ENCODE results near the gene KL.

Gene KL

GRCh38 chr13:33000365-33000764 is 15.9 kb upstream of the KL start:
- H3K4me3 ChIP-seq (ENCODE audit: low read depth, low read length): no peak overlapping the region
- no peak overlapping the region for H3K27ac ChIP-seq (ENCODE audit: extremely low read depth, low read depth, low read length)
- H3K4me1 ChIP-seq (ENCODE audit: control insufficient read depth, insufficient read depth, low read length): no peaks in the 10 kb centered on the region
- H3K9me3 ChIP-seq (ENCODE audit: control insufficient read depth, insufficient read depth, low read depth, low read length): no peaks in the 10 kb centered on the region
- TF ChIP-seq ZNF654 (tag by site-specific recombination; IDR thresholded peaks at IDR 0.05; ENCODE audit: low read depth) (no peak), TCF7L2 (IDR thresholded peaks at IDR 0.05; ENCODE audit: borderline replicate concordance, low read depth, low read length) (no peak), INSM2 (tag by site-specific recombination; IDR thresholded peaks at IDR 0.05) (no peak), KLF7 (tag by site-specific recombination; IDR thresholded peaks at IDR 0.05; ENCODE audit: borderline replicate concordance) (no peak)
- TF ChIP-seq, protein P1, sequence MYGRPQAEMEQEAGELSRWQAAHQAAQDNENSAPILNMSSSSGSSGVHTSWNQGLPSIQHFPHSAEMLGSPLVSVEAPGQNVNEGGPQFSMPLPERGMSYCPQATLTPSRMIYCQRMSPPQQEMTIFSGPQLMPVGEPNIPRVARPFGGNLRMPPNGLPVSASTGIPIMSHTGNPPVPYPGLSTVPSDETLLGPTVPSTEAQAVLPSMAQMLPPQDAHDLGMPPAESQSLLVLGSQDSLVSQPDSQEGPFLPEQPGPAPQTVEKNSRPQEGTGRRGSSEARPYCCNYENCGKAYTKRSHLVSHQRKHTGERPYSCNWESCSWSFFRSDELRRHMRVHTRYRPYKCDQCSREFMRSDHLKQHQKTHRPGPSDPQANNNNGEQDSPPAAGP (tag by site-specific recombination; IDR thresholded peaks at IDR 0.05): no peak
- CTCF ChIA-PET: no interaction called here
- H3K36me3 ChIP-seq (ENCODE audit: control insufficient read depth in 2 of 2, insufficient read depth in 1 of 2, low read length in 2 of 2): no peaks in the 10 kb centered on the region
- POLR2A ChIA-PET: no interaction called here

GRCh38 chr13:33003458-33004019 is 12.7 kb upstream of the KL start:
- Histone ChIP-seq H3K9me3 (ENCODE audit: control insufficient read depth, insufficient read depth, low read depth, low read length) (no peaks in the 10 kb centered on the region; the same call in 1 of the 2 replicates), H3K4me1 (ENCODE audit: control insufficient read depth, insufficient read depth, low read length) (no peaks in the 10 kb centered on the region), H3K27ac (ENCODE audit: extremely low read depth, low read depth, low read length) (no peak overlapping the region), H3K36me3 (ENCODE audit: control insufficient read depth in 2 of 2, insufficient read depth in 1 of 2, low read length in 2 of 2) (no peaks in the 10 kb centered on the region), H3K4me3 (ENCODE audit: low read depth, low read length) (no peak overlapping the region)
- CTCF ChIA-PET: interaction anchor here (0.6 kb wide), 1 partner anchor 1809 kb away, joined by 3 read pairs; no protein-coding TSS in a partner anchor
- POLR2A ChIA-PET: no interaction called here
- TF ChIP-seq WT1 (tag by site-specific recombination; IDR thresholded peaks at IDR 0.05) (0 out of 2 replicates have a peak, but pooled peaks have one; percentile 50), MZF1 (tag by site-specific recombination; IDR thresholded peaks at IDR 0.05; ENCODE audit: borderline replicate concordance) (peak; percentile 67; the same call in 1 of the 2 replicates), SETDB1 (IDR thresholded peaks at IDR 0.05; ENCODE audit: insufficient read length, low read length) (no peak), ZNF48 (tag by site-specific recombination; IDR thresholded peaks at IDR 0.05) (no peak), ZIC2 (tag by site-specific recombination; IDR thresholded peaks at IDR 0.05) (peak; percentile 19; the same call in 1 of the 2 replicates), SP7 (tag by site-specific recombination; IDR thresholded peaks at IDR 0.05) (0 out of 2 replicates have a peak, but pooled peaks have one; percentile 33)

GRCh38 chr13:33004511-33004910 is 11.7 kb upstream of the KL start:
- Histone ChIP-seq H3K4me1 (ENCODE audit: control insufficient read depth, insufficient read depth, low read length) (no peaks in the 10 kb centered on the region), H3K27ac (ENCODE audit: extremely low read depth, low read depth, low read length) (no peak overlapping the region), H3K36me3 (ENCODE audit: control insufficient read depth in 2 of 2, insufficient read depth in 1 of 2, low read length in 2 of 2) (no peaks in the 10 kb centered on the region), H3K9me3 (ENCODE audit: control insufficient read depth, insufficient read depth, low read depth, low read length) (no peaks in the 10 kb centered on the region; the same call in 1 of the 2 replicates), H3K4me3 (ENCODE audit: low read depth, low read length) (no peak overlapping the region)
- POLR2A ChIA-PET: no interaction called here
- CTCF ChIA-PET: no interaction called here
- no peak for TF ChIP-seq HIC1 (tag by site-specific recombination; IDR thresholded peaks at IDR 0.05)
- TF ChIP-seq ZNF704 (tag by site-specific recombination; IDR thresholded peaks at IDR 0.05): no peak
- no peak for TF ChIP-seq ZNF214 (tag by site-specific recombination; IDR thresholded peaks at IDR 0.05; ENCODE audit: borderline replicate concordance)
- no peak for TF ChIP-seq ZNF792 (tag by site-specific recombination; IDR thresholded peaks at IDR 0.05)
- TF ChIP-seq ZNF529 (tag by site-specific recombination; IDR thresholded peaks at IDR 0.05; ENCODE audit: insufficient replicate concordance): no peak
- no peak for TF ChIP-seq KLF10 (tag by site-specific recombination; IDR thresholded peaks at IDR 0.05)
- TF ChIP-seq ZBTB10 (tag by site-specific recombination; IDR thresholded peaks at IDR 0.05): no peak
- no peak for TF ChIP-seq ZBTB8A (tag by site-specific recombination; IDR thresholded peaks at IDR 0.05)
- TF ChIP-seq ZNF341 (tag by site-specific recombination; IDR thresholded peaks at IDR 0.05; ENCODE audit: low read depth): no peak
- TF ChIP-seq ZNF24 (tag by site-specific recombination; IDR thresholded peaks at IDR 0.05): no peak
- no peak for TF ChIP-seq ZNF473 (tag by site-specific recombination; IDR thresholded peaks at IDR 0.05)
- TF ChIP-seq ZFP37 (tag by site-specific recombination; IDR thresholded peaks at IDR 0.05): no peak
- no peak for TF ChIP-seq ZNF416 (tag by site-specific recombination; IDR thresholded peaks at IDR 0.05)

Data from HEK293 (cell line).